NCI-H1105 treated with DMSO at 0.1 percent for 48 hours (cell line): ENCODE results near the gene QSOX2.

Experiments
- DNase-seq: peaks from one replicate; lab custom pipeline; 2025; lab: John Stamatoyannopoulos, UW

QSOX2 gene

DNA sequence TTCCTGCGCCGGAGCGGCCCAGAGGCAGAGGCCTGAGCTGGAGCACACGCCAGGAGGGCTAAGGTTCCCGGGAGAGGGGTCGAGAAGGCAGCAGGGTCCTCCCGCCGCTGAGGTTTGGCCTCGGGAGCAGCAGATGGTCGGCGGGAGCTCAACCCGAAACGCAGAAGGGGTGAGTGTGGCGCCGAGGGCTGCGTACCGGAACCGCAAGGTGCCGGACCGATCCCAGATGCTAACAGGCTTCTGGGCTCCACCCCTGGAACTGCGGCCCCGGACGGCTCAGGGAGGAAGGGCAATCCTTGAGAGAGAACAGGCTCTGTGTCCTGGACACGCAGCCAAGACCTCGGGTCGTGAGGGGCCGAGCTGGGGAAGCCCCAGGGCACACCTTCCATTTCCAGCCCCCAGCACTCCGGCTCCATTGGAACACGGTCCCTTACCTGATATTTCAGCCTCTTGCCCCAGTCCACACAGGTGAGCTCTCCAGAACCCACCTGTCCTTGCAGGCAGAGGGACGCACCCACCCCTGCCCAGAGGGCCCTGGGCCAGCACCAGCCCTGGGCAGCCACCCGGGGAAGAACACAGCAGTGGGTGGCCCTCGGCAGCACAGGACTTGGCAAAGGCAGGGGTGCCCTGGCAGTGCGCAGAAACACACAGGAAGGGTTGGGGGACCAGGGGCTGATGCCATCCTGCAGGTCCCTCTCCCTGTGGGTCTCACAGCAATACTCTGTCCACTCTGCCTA, 42.0 kb downstream of the QSOX2 start:
- DNase-seq = no peak

GRCh38 chr9:136202454-136203407, 42.9 kb downstream of the QSOX2 start:
- no peak for DNase-seq

DNA sequence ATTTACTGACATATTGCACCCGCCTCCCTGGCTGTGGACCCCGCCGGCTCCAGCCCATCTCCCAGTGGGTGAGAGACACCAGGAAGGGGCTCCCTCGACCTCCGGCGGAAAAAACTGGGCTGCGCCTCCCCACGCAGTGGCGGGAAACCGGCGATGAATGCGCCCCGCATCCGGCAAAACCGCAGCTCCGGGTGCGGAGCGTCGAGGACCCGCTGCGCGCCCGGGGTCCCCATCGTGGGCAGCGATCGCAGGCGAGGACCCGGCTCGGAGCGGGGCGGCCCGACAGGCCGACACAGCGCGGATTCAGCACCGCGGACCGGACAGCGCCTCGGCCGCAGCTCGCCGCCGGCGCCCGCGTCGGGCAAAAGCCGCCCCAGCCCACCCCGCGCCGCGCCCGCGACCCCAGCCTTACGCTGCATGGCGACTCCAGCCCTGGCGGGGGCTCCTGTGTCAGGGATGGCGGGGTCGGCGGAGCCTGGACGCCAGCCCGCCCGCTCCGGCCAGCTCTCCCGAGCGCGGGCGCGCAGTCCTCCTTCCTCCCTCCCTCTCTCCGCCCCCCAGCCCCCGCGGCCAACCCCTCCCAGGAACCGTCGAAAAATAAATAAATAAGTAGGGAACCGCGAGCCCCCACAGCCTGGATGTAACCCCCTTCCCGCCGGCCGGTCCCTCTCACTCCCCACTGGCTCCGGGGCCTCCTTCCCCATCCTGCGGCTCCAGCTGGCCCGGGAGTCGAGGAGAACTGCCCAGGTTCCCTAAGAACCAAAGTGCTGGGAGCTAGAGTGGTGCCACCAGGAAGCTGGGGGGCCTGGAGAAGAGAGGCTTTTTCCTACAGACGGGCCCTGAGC, 43.8 kb downstream of the QSOX2 start:
- no peak for DNase-seq

- DNase-seq = no peak
These were observed 44.4 kb downstream of the QSOX2 start for GRCh38 chr9:136201174-136201573.

GRCh38 chr9:136200424-136200823, 45.2 kb downstream of the QSOX2 start:
- no peak for DNase-seq

- DNase-seq = no peak
These were observed 46.0 kb downstream of the QSOX2 start for GRCh38 chr9:136199391-136200288.

DNA sequence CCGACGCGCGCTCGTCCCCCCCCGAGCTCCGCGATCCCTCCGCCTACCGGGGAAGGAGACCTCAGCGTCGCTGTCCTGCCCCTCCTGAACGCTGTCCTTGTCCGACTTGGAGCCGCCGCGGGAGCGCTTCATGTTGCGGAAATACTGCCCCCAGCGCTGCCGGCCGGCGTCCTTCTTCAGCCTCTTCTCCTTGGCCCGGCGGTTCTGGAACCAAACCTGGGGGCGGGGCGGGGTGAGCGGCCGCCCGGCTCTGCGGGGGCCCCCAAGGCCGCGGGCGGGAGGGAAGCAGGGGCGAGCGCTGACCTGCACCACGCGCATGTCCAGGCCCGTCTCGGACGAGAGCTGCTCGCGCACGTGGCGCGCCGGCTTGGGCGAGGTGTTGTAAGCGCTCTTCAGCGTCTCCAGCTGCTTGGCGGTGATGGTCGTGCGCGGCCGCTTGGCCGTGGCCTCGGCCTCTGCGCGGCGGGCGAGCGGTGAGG, 47.0 kb downstream of the QSOX2 start:
- no peak for DNase-seq

DNA sequence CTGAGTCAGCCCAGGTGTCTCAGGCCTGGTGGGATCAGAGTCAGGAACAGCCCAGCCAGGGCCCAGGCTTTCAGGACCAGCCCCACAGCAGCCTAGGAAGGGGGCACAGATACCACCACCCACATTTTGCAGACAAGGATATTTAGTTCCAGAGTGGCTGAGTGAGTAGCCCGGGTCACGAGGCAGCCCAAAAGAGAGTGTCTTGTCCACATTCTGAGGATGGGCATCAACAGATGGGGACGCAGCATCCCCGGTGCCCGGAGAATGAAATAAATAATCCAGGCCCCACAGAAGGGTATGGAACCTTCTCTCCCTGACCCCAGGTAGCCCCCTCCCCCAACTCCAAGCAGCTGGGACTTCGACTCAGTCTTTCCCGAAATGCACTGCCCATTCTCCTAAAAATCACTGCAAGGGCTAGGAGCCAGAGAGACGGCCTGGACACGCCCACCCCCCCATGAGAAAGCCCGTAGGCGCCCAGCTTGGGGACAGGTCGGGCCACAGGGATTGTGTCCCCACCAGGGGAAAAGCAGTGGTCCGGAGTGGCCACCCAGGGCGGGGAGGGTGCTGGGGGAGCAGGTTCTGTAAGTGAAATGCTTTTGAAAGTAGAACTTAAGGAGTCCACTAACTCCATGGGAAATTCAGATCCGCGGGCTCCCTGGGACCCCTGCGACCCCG, 47.5 kb downstream of the QSOX2 start:
- no peak for DNase-seq

GRCh38 chr9:136197084-136197875, 48.3 kb downstream of the QSOX2 start:
- DNase-seq = no peak

DNA sequence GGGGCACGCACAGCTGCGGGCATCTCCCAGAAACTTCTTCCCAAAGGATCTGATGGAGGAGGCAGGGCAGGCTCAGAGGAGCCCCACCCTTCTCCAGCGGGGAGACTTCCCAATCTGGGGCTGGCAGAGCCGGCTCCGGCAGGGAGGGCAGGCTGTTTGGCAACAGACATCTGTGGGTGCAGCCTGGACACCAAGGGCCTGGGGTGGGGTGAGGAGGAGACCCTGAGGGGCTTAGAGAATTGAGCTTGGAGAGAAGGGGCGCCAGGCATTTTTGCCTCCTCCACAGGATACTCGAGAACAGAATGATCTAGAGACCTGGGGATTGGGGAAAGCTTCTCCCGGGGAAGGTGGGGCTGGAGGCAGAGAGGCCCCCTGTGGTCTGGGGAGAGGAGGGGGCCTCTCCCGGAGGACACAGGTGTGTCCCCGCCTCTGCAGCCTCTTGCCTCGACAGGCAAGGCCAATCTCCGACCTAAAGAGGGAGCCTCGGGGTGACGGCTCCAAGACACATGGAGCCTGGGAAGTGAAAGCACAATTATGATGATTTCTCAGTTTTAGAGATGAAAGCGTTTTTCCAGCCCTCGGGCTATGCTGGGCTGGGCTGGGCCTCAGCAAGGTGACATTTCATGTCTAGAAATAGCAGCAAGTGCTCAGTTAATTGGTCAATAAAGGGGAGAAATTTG, 49.1 kb downstream of the QSOX2 start:
- DNase-seq = no peak

GRCh38 chr9:136194540-136194939, 51.1 kb downstream of the QSOX2 start:
- no peak for DNase-seq

- no peak for DNase-seq
These were observed 51.7 kb downstream of the QSOX2 start for GRCh38 chr9:136193891-136194279.

DNA sequence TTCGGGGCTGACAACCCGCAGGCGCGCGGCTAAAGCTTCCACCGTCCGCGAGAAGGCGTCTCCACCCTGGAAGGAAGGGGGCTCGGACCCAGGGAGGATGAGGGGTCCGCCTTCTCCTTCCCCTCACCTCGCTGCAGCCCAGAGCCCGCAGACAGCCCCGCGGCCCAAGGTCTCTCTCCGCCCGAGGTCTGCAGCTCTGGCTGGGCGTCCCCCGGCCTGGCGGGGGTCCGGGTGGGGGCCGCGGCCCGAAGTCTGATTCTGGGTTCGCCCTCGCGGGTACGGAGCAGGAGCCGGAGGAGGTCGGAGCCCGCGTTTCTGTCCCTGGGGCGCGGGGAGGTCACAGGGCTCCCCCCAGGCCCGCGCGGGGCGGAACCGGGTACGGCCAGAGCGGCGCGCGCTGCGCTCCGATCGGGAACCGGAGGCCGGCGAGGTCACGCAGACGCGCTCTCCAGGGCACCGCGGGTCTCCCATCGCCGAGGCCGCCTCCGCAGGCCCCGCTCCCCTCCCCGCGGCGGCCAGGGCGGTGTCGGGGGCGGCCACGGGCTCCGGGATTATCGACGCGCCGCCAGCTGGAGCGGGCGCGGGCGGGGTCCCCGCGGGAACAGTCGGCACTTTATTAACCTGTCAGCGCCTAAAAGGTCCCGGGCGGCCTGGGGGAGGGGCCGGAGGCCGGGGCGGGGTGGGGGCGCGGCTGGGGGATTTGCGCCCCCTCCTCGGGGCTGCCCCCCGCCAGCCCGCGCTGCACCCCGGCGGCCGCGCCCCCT, 52.3 kb downstream of the QSOX2 start:
- DNase-seq = no peak

GRCh38 chr9:136192289-136193126, 53.1 kb downstream of the QSOX2 start:
- DNase-seq = no peak

- DNase-seq = no peak
These were observed 53.7 kb downstream of the QSOX2 start for GRCh38 chr9:136191960-136192286.

DNA sequence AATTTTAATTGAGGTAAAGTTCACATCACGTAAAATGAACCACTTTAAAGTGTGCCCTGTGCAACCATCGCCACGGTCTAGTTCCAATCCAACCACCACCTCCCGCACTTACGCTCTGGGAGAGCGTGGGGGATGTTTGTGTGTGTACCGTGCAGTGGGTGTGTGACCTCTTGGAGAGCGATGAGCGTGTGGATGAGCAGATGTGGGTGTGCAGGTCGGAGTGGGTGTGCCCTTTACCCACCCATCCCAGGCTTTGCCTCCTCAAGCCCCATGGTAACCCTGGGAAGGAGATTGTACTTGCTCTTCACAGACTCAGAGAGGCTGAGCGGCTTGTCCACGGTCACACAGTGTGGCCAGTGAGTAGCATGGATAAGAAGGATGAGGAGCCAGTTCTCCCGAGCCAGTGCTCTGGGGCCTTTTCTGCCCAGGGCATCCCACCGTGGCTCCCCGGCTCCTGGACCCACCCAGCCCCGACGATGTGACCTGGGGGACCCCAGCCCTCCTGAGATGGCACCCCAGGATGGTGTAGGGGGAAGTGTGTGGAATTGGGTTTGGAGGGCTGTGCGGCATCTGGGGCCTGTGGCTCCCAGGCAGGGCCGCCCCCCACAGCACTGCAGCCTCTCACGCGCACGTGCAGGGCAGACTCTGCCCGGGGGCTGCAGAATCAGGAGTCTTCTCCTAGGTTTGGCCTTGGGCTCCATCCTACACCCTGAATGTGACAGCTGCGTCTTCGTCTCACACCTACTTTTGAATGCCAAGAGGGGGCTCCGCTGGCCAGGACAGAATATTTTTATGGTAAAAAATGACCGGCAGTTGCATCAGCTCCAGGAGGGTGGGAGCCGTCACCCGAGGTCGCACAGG, 54.3 kb downstream of the QSOX2 start:
- no peak for DNase-seq

DNA sequence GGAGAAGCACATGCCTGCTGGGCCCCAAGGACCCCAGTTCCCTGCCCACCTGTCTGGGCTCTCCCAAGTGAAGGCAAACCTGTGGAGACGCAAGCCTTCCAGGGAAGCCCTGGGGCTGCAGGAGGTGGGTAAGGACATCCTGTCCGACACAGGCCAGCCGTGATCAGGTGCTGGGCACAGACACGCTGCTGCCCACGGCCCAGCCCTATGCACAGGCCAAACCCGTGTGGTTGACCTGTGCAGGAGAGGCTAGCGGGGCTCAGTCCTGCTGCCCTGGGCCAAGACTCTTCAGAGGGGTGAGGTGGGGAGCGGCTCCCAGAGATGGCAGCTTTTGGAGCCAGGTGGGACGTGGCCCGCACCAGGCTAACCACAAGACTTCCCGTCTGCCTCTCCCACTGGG, 55.0 kb downstream of the QSOX2 start:
- no peak for DNase-seq
